A673 (cell line): Measurements from ENCODE around the gene DNMT3A. TPM values are rescaled to one million over a fixed set of nuclear protein-coding genes. Genes with fewer than 3 reads are reported as not detected.

ENCODE experiments used
- BruUV-seq: library from RNA; stranded (reverse); fragments of 400-500 nt; replicated peaks from 2 replicates; lab custom pipeline; 2021; lab: Mats Ljungman, UMichigan
- CTCF ChIA-PET: fragments of 300-600 bp; sonication (Branson Sonifier 250); formaldehyde crosslinking; loops from one replicate; lab custom pipeline; 2022; ENCODE audit warnings: antibody characterized with exemption; lab: Charles Lee
- POLR2A ChIA-PET: fragments of 300-600 bp; sonication (Branson Sonifier 250); formaldehyde crosslinking; loops from one replicate; lab custom pipeline; 2022; ENCODE audit warnings: antibody characterized with exemption; ENCODE audit not compliant: low non-redundant PET; lab: Charles Lee
- DNase-seq: peaks from one replicate; pipeline ENCODE4 v3.0.0-alpha.2; 2015; ENCODE audit warnings: low spot score
- H3K27ac ChIP-seq: fragments of 200-600 bp; sonication (generic); 2 replicates; pipeline ENCODE4 v1.5.1; 2016; ENCODE audit warnings: mixed run types, low read depth, mild to moderate bottlenecking, mixed read lengths, antibody characterized with exemption, low read length; ENCODE audit not compliant: poor library complexity, severe bottlenecking
- H3K27me3 ChIP-seq: fragments of 200-600 bp; sonication (generic); replicated peaks from 2 replicates; pipeline ENCODE4 v1.6.1; 2017; ENCODE audit warnings: mixed run types, low read depth, mild to moderate bottlenecking, mixed read lengths, antibody characterized with exemption, low read length; ENCODE audit not compliant: insufficient read depth, poor library complexity
- H3K36me3 ChIP-seq: fragments of 200-600 bp; sonication (generic); 2 replicates; pipeline ENCODE4 v1.6.1; 2016; ENCODE audit warnings: mixed run types, mild to moderate bottlenecking, mixed read lengths, antibody characterized with exemption, low read length; ENCODE audit not compliant: insufficient read depth, poor library complexity, severe bottlenecking
- H3K4me1 ChIP-seq: fragments of 200-600 bp; sonication (generic); 2 replicates; pipeline ENCODE4 v1.6.1; 2017; ENCODE audit warnings: mixed run types, mild to moderate bottlenecking, mixed read lengths, antibody characterized with exemption, low read length; ENCODE audit not compliant: insufficient read depth, poor library complexity, severe bottlenecking
- H3K4me3 ChIP-seq: fragments of 200-600 bp; sonication (generic); 2 replicates; pipeline ENCODE4 v1.5.1; 2016; ENCODE audit warnings: low read depth, mixed run types, mild to moderate bottlenecking, mixed read lengths, low read length; ENCODE audit not compliant: poor library complexity, severe bottlenecking
- H3K9me3 ChIP-seq: fragments of 200-600 bp; sonication (generic); 2 replicates; pipeline ENCODE4 v1.6.1; 2016; ENCODE audit warnings: mixed run types, low read depth, mild to moderate bottlenecking, mixed read lengths, antibody characterized with exemption, low read length; ENCODE audit not compliant: poor library complexity, severe bottlenecking
- CTCF ChIP-seq: fragments of 300-800, 200-600 bp; sonication (generic); conservative IDR thresholded peaks from 2 replicates; pipeline ENCODE4 v1.5.1; 2017; ENCODE audit warnings: low read depth, mild to moderate bottlenecking, antibody characterized with exemption, low read length, moderate library complexity, mixed read lengths
- EZH2 ChIP-seq: fragments of 200-600 bp; sonication (generic); IDR thresholded peaks from 2 replicates; pipeline ENCODE4 v1.6.1; 2017; ENCODE audit warnings: borderline replicate concordance, low read depth, mild to moderate bottlenecking, mixed read lengths, antibody characterized with exemption, low read length; ENCODE audit not compliant: poor library complexity, severe bottlenecking
- intact Hi-C: fragments of 100-400 bp; cut with micrococcal nuclease; formaldehyde crosslinking; loops from one replicate; pipeline ENCODE4 v1.10.0; 2022; ENCODE audit not compliant: unreplicated experiment
- total RNA-seq: library from RNA; stranded (reverse); gene quantifications from 2 replicates; pipeline ENCODE4 v1.2.3, GENCODE V29; 2021

The DNMT3A gene
- total RNA-seq, 1 experiment from 2014 or later: 109 TPM

GRCh38 chr2:25238920-25239319 is 102.8 kb downstream of the DNMT3A start:
- Histone ChIP-seq H3K4me3 (no peak overlapping the region), H3K27me3 (no peaks in the 10 kb centered on the region), H3K9me3 (no peaks in the 10 kb centered on the region), H3K36me3 (peaks cover 95% of the 10 kb centered on the region), H3K27ac (no peak overlapping the region), H3K4me1 (no peaks in the 10 kb centered on the region)
- TF ChIP-seq EZH2: no peak
- TF ChIP-seq CTCF: no peak
- ChIA-PET CTCF (no interaction called here), POLR2A (no interaction called here)
- no TSS peak for BruUV-seq
- intact Hi-C loops: no loop called here
- DNase-seq: no peak

GRCh38 chr2:25237764-25238163 is 104.0 kb downstream of the DNMT3A start:
- H3K27me3 ChIP-seq: no peaks in the 10 kb centered on the region
- ChIA-PET POLR2A (no interaction called here), CTCF (no interaction called here)
- H3K36me3 ChIP-seq: peaks cover 97% of the 10 kb centered on the region
- no peak overlapping the region for H3K4me3 ChIP-seq
- DNase-seq: no peak
- intact Hi-C loops: no loop called here
- no TSS peak for BruUV-seq
- no peaks in the 10 kb centered on the region for H3K9me3 ChIP-seq
- no peak overlapping the region for H3K27ac ChIP-seq
- H3K4me1 ChIP-seq: no peaks in the 10 kb centered on the region
- no peak for TF ChIP-seq EZH2
- TF ChIP-seq CTCF: no peak

GRCh38 chr2:25236736-25237135 is 105.0 kb downstream of the DNMT3A start:
- CTCF ChIA-PET: no interaction called here
- Histone ChIP-seq H3K27ac (no peak overlapping the region), H3K9me3 (no peaks in the 10 kb centered on the region), H3K4me3 (no peak overlapping the region), H3K36me3 (peaks cover 94% of the 10 kb centered on the region), H3K4me1 (no peaks in the 10 kb centered on the region), H3K27me3 (no peaks in the 10 kb centered on the region)
- no peak for TF ChIP-seq EZH2
- TF ChIP-seq CTCF: no peak
- BruUV-seq: no TSS peak
- POLR2A ChIA-PET: no interaction called here
- intact Hi-C loops: no loop called here
- DNase-seq: no peak
